ENCODE measurements around the gene KRT6A.

Gene KRT6A

DNA sequence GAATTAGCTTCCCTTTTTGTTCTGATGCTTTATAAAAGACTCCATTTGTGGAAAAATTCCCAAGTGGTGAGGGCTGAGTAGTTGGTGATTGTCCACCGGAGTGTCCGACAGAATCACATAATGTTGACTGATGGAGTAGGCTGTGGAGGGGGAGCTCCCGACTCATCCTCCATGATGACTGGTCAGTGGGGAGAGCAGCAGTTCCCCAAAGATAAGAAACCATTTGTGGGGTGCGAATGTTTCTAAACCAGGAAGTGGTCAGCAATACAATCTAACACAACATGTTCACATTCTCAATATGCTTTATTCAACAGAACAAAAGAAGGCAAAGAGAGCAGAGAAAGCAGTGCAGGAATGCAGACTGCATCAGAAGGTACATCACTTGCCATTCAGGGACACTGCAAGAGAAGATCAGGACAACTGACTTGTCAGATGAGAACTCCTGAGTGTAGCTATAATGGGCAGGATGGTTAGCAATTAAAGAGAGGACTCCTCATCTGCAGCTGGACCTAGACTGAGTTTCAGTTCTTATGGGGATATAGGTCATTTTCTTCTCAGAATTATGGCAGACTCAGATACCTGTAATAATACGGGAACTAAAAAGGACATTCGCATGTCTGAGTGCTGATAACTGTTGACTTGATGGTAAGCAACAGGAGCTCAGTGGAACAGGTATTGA lies 46.6 kb downstream of the KRT6A start:
- Histone ChIP-seq H3K27me3 (ENCODE audit: control insufficient read depth in 1 of 2, insufficient read depth in 1 of 2, low read length in 2 of 2) (peaks cover 18 to 50% of the 10 kb centered on the region in 2 experiments), H3K9me3 (ENCODE audit: control insufficient read depth, low read length) (no peaks in the 10 kb centered on the region), H3K4me2 (ENCODE audit: low read length, poor library complexity, severe bottlenecking) (no peak overlapping the region), H2BK5ac (ENCODE audit: low read depth, low read length, poor library complexity, severe bottlenecking) (no peak overlapping the region), H3K79me1 (replicated peaks; ENCODE audit: low read length, poor library complexity, severe bottlenecking) (no peaks in the 10 kb centered on the region), H3K14ac (ENCODE audit: low read length in 2 of 2) (no peak overlapping the region), H3K4me1 (ENCODE audit: control insufficient read depth, insufficient read depth, low read depth, low read length) (no peaks in the 10 kb centered on the region), H2AK5ac (ENCODE audit: low read length, severe bottlenecking) (no peak overlapping the region), H2BK12ac (ENCODE audit: low read length in 2 of 2) (no peak overlapping the region), H4K8ac (ENCODE audit: low read length) (no peak overlapping the region), H2BK15ac (ENCODE audit: low read depth, poor library complexity, severe bottlenecking) (no peak overlapping the region), H3K18ac (ENCODE audit: low read depth in 1 of 2, low read length in 2 of 2) (no peak overlapping the region), H3K36me3 (ENCODE audit: control insufficient read depth in 1 of 2, insufficient read depth in 2 of 2, low read depth in 1 of 2, low read length in 2 of 2) (no peaks in the 10 kb centered on the region), H3K4me3 (ENCODE audit: insufficient read depth in 1 of 2, low read depth in 1 of 2, low read length in 2 of 2) (no peak overlapping the region), H3K23ac (ENCODE audit: low read length in 2 of 2) (no peak overlapping the region), H4K91ac (ENCODE audit: low read length) (no peak overlapping the region), H3K4ac (ENCODE audit: low read depth in 1 of 2, low read length in 2 of 2) (no peak overlapping the region), H3K9ac (ENCODE audit: low read length) (no peak overlapping the region), H3K27ac (ENCODE audit: low read length, poor library complexity, severe bottlenecking) (no peak overlapping the region), H2AFZ (ENCODE audit: low read depth, low read length) (no peak overlapping the region), H2BK120ac (ENCODE audit: low read depth, low read length) (no peak overlapping the region)
- WGBS, result 93% methylated on average over 5 of the region's 6 CpGs
- DNase-seq, result no peak

DNA sequence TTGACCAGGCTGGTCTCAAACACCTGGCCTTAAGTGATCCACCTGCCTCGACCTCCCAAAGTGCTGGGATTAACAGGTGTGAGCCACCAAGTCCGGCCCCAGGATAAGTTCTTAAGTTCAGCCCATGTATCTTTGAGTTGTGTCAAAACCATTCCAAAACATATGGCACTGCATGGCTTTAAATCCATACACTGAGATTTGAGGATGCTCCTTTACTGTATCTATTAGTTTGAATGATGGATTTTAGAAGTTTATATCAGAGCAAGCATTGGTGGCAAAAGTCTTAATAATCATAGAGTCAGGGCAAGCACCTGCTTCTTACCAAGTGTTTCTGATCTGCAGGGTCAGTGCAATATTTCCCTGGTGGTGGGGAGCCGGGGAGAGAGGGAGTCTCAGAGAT lies 47.2 kb downstream of the KRT6A start:
- H2BK15ac ChIP-seq (ENCODE audit: low read depth, poor library complexity, severe bottlenecking), result no peak overlapping the region
- no peak overlapping the region for H2BK5ac ChIP-seq (ENCODE audit: low read depth, low read length, poor library complexity, severe bottlenecking)
- H3K23ac ChIP-seq (ENCODE audit: low read length in 2 of 2), result no peak overlapping the region
- no peak overlapping the region for H2AK5ac ChIP-seq (ENCODE audit: low read length, severe bottlenecking)
- H3K27ac ChIP-seq (ENCODE audit: low read length, poor library complexity, severe bottlenecking), result no peak overlapping the region
- H3K9me3 ChIP-seq (ENCODE audit: control insufficient read depth, low read length), result no peaks in the 10 kb centered on the region
- no peak overlapping the region for H3K14ac ChIP-seq (ENCODE audit: low read length in 2 of 2)
- no peak overlapping the region for H3K4me3 ChIP-seq (ENCODE audit: insufficient read depth in 1 of 2, low read depth in 1 of 2, low read length in 2 of 2)
- 30% methylated on average over 3 of the region's 3 CpGs for WGBS
- H3K79me1 ChIP-seq (replicated peaks; ENCODE audit: low read length, poor library complexity, severe bottlenecking), result no peaks in the 10 kb centered on the region
- no peak overlapping the region for H3K18ac ChIP-seq (ENCODE audit: low read depth in 1 of 2, low read length in 2 of 2)
- no peak overlapping the region for H3K4ac ChIP-seq (ENCODE audit: low read depth in 1 of 2, low read length in 2 of 2)
- H2BK12ac ChIP-seq (ENCODE audit: low read length in 2 of 2), result no peak overlapping the region
- no peak overlapping the region for H2BK120ac ChIP-seq (ENCODE audit: low read depth, low read length)
- no peak overlapping the region for H4K8ac ChIP-seq (ENCODE audit: low read length)
- no peak for DNase-seq
- no peak overlapping the region for H2AFZ ChIP-seq (ENCODE audit: low read depth, low read length)
- H3K4me2 ChIP-seq (ENCODE audit: low read length, poor library complexity, severe bottlenecking), result no peak overlapping the region
- H4K91ac ChIP-seq (ENCODE audit: low read length), result no peak overlapping the region
- no peaks in the 10 kb centered on the region for H3K4me1 ChIP-seq (ENCODE audit: control insufficient read depth, insufficient read depth, low read depth, low read length)
- H3K27me3 ChIP-seq (ENCODE audit: control insufficient read depth in 1 of 2, insufficient read depth in 1 of 2, low read length in 2 of 2), result peaks cover 21 to 50% of the 10 kb centered on the region in 2 experiments
- H3K9ac ChIP-seq (ENCODE audit: low read length), result no peak overlapping the region
- H3K36me3 ChIP-seq (ENCODE audit: control insufficient read depth in 1 of 2, insufficient read depth in 2 of 2, low read depth in 1 of 2, low read length in 2 of 2), result no peaks in the 10 kb centered on the region

DNA sequence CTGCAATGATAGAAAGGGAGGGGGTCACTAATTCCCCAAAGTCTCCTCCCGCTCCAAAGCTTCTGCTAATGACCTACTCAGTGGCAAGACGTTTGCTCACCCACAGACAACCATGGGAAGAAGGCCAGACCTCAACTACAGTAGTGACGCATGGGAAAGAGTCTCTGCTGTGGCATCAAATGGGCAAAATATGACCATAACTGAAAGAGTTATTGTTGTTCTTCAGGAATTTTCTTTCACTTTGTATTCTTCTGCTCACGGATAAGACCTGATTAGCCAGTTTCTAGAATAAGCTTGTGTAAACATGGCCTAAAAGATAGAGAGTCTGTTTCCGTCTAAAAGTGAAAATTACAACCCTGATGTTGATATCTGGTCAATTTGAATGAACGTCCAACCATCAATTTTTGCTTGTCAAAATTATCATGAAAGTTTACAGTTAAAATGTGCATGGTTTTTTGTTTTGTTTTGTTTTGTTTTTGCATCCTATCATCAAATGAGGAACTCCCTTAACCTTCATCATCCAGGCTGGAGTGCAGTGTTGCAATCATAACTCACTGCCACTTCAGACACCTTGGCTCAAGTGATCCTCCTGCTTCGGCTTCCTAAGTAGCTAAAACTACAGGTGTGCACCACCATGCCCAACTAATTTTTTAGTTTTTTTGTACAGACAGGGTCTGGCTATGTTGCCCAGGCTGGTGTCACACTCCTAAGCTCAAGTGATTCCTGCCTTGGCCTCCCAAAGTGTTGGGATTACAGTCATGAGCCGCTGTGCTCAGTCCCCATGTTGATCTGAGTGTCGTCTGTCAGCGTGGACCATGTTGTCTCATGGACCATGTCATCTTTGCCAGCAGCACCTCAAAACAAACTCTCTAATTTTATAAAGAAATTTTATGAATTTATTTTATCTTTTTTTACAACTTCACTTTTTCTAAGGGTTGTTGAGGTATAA lies 48.1 kb downstream of the KRT6A start:
- DNase-seq, result no peak
- no peak overlapping the region for H2AFZ ChIP-seq (ENCODE audit: low read depth, low read length)
- 91% methylated on average over 7 of the region's 10 CpGs for WGBS

DNA sequence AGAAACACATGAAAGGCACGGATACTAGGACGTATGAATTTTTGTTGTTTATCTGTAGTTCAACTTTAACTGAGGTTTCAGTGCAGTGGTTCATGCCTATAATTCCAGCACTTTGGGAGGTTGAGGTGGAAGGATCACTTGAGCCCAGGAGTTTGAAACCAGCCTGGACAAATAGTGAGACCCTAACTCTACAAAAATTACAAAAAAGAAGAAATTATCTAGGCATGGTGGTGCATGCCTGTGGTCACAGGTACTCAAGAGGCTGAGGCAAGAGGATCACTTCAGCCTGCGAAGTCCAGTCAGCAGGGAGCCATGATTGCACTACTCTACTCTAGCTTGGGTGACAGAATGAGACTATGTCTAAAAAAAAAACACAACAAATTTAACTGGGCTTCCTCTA lies 49.1 kb downstream of the KRT6A start:
- 60% methylated on average over 2 of the region's 3 CpGs for WGBS
- H2BK120ac ChIP-seq (ENCODE audit: low read depth, low read length), result no peak overlapping the region
- DNase-seq, result no peak

More for the DNA sequence above, 48.1 kb downstream of the KRT6A start:
- Histone ChIP-seq H3K18ac (ENCODE audit: low read depth in 1 of 2, low read length in 2 of 2) (no peak overlapping the region), H2BK120ac (ENCODE audit: low read depth, low read length) (no peak overlapping the region), H3K9me3 (ENCODE audit: control insufficient read depth, low read length) (no peaks in the 10 kb centered on the region), H2BK5ac (ENCODE audit: low read depth, low read length, poor library complexity, severe bottlenecking) (no peak overlapping the region), H4K8ac (ENCODE audit: low read length) (no peak overlapping the region), H3K36me3 (ENCODE audit: control insufficient read depth in 1 of 2, insufficient read depth in 2 of 2, low read depth in 1 of 2, low read length in 2 of 2) (no peaks in the 10 kb centered on the region), H4K91ac (ENCODE audit: low read length) (no peak overlapping the region), H3K4me1 (ENCODE audit: control insufficient read depth, insufficient read depth, low read depth, low read length) (no peaks in the 10 kb centered on the region), H3K4me3 (ENCODE audit: insufficient read depth in 1 of 2, low read depth in 1 of 2, low read length in 2 of 2) (no peak overlapping the region), H3K9ac (ENCODE audit: low read length) (no peak overlapping the region), H3K14ac (ENCODE audit: low read length in 2 of 2) (no peak overlapping the region), H2BK15ac (ENCODE audit: low read depth, poor library complexity, severe bottlenecking) (no peak overlapping the region), H2AK5ac (ENCODE audit: low read length, severe bottlenecking) (no peak overlapping the region), H2BK12ac (ENCODE audit: low read length in 2 of 2) (no peak overlapping the region), H3K4ac (ENCODE audit: low read depth in 1 of 2, low read length in 2 of 2) (no peak overlapping the region), H3K27me3 (ENCODE audit: control insufficient read depth in 1 of 2, insufficient read depth in 1 of 2, low read length in 2 of 2) (peaks cover 18 to 44% of the 10 kb centered on the region in 2 experiments), H3K27ac (ENCODE audit: low read length, poor library complexity, severe bottlenecking) (no peak overlapping the region), H3K23ac (ENCODE audit: low read length in 2 of 2) (no peak overlapping the region), H3K4me2 (ENCODE audit: low read length, poor library complexity, severe bottlenecking) (no peak overlapping the region), H3K79me1 (replicated peaks; ENCODE audit: low read length, poor library complexity, severe bottlenecking) (no peaks in the 10 kb centered on the region)

More for the DNA sequence above, 49.1 kb downstream of the KRT6A start:
- Histone ChIP-seq H3K4ac (ENCODE audit: low read depth in 1 of 2, low read length in 2 of 2) (no peak overlapping the region), H3K4me2 (ENCODE audit: low read length, poor library complexity, severe bottlenecking) (no peak overlapping the region), H3K79me1 (replicated peaks; ENCODE audit: low read length, poor library complexity, severe bottlenecking) (no peaks in the 10 kb centered on the region), H2BK5ac (ENCODE audit: low read depth, low read length, poor library complexity, severe bottlenecking) (no peak overlapping the region), H3K4me1 (ENCODE audit: control insufficient read depth, insufficient read depth, low read depth, low read length) (no peaks in the 10 kb centered on the region), H3K27me3 (ENCODE audit: control insufficient read depth in 1 of 2, insufficient read depth in 1 of 2, low read length in 2 of 2) (peaks cover 24 to 41% of the 10 kb centered on the region in 2 experiments), H3K36me3 (ENCODE audit: control insufficient read depth in 1 of 2, insufficient read depth in 2 of 2, low read depth in 1 of 2, low read length in 2 of 2) (no peaks in the 10 kb centered on the region), H2AFZ (ENCODE audit: low read depth, low read length) (no peak overlapping the region), H3K14ac (ENCODE audit: low read length in 2 of 2) (no peak overlapping the region), H2BK15ac (ENCODE audit: low read depth, poor library complexity, severe bottlenecking) (no peak overlapping the region), H3K9me3 (ENCODE audit: control insufficient read depth, low read length) (no peaks in the 10 kb centered on the region), H2BK12ac (ENCODE audit: low read length in 2 of 2) (no peak overlapping the region), H3K4me3 (ENCODE audit: insufficient read depth in 1 of 2, low read depth in 1 of 2, low read length in 2 of 2) (no peak overlapping the region), H3K27ac (ENCODE audit: low read length, poor library complexity, severe bottlenecking) (no peak overlapping the region), H3K9ac (ENCODE audit: low read length) (no peak overlapping the region), H4K8ac (ENCODE audit: low read length) (no peak overlapping the region), H4K91ac (ENCODE audit: low read length) (no peak overlapping the region), H3K23ac (ENCODE audit: low read length in 2 of 2) (no peak overlapping the region), H2AK5ac (ENCODE audit: low read length, severe bottlenecking) (no peak overlapping the region), H3K18ac (ENCODE audit: low read depth in 1 of 2, low read length in 2 of 2) (no peak overlapping the region)

Measured in mesenchymal stem cell (in vitro differentiated cells and primary cell).